Common myeloid progenitor, CD34-positive (primary cell): ENCODE measurements around the gene CCSER2.

Experiments
- CTCF ChIA-PET: fragments of 350-600 bp; sonication (Branson Sonifier 250); formaldehyde crosslinking; loops from one replicate; lab custom pipeline; 2021; ENCODE audit warnings: antibody characterized with exemption; lab: Charles Lee
- POLR2A ChIA-PET: fragments of 350-600 bp; sonication (Branson Sonifier 250); formaldehyde crosslinking; loops from one replicate; lab custom pipeline; 2021; ENCODE audit warnings: antibody characterized with exemption; lab: Charles Lee
- DNase-seq, 3 donors: peaks; one replicate each; pipeline versions ENCODE4 v3.0.0 to v3.0.0-alpha.2; 2013
- H3K27ac ChIP-seq, 2 experiments: 1 replicate in 1 of 2; 2 replicates in 1 of 2; pipeline ENCODE4 v1.7.0; 2013; ENCODE audit warnings: inconsistent platforms in 2 of 2, low read length in 2 of 2, mild to moderate bottlenecking in 2 of 2, low read depth in 1 of 2, moderate library complexity in 1 of 2; ENCODE audit not compliant: severe bottlenecking in 2 of 2, insufficient read depth in 1 of 2, poor library complexity in 1 of 2
- H3K27me3 ChIP-seq, 5 experiments: replicated peaks in 2 of 5; 1 replicate in 3 of 5; 2 replicates in 2 of 5; pipeline versions ENCODE4 v1.6.1 to v1.7.0; 2013; ENCODE audit warnings: low read length in 4 of 5, mild to moderate bottlenecking in 2 of 5, moderate library complexity in 2 of 5, inconsistent platforms in 1 of 5; ENCODE audit not compliant: insufficient read depth in 5 of 5, control insufficient read depth in 4 of 5
- H3K36me3 ChIP-seq, 4 experiments: 1 replicate in 2 of 4; 2 replicates in 2 of 4; pipeline versions ENCODE4 v1.6.1 to v1.7.0; 2013; ENCODE audit warnings: low read length in 3 of 4, control low read depth in 1 of 4, mild to moderate bottlenecking in 1 of 4; ENCODE audit not compliant: control insufficient read depth in 4 of 4, insufficient read depth in 4 of 4
- H3K4me1 ChIP-seq, 4 experiments: 1 replicate in 3 of 4; 2 replicates in 1 of 4; pipeline versions ENCODE4 v1.6.1 to v1.7.1; 2013; ENCODE audit warnings: low read length in 3 of 4, mild to moderate bottlenecking in 3 of 4, control low read depth in 1 of 4, inconsistent platforms in 1 of 4, moderate library complexity in 1 of 4; ENCODE audit not compliant: control insufficient read depth in 4 of 4, insufficient read depth in 4 of 4; ENCODE audit errors: control extremely low read depth in 1 of 4
- H3K4me3 ChIP-seq, 7 experiments: 1 replicate in 4 of 7; 2 replicates in 3 of 7; pipeline versions ENCODE4 v1.5.1 to v1.7.0; 2013; ENCODE audit warnings: mild to moderate bottlenecking in 7 of 7, low read length in 6 of 7, moderate library complexity in 6 of 7, inconsistent platforms in 2 of 7, low read depth in 2 of 7, control low read depth in 1 of 7; ENCODE audit not compliant: insufficient read depth in 4 of 7, control insufficient read depth in 1 of 7; ENCODE audit errors: extremely low read depth in 1 of 7
- H3K9me3 ChIP-seq, 5 experiments: 1 replicate in 4 of 5; 2 replicates in 1 of 5; pipeline versions ENCODE4 v1.6.1 to v1.7.1; 2013; ENCODE audit warnings: low read length in 4 of 5, mild to moderate bottlenecking in 2 of 5, inconsistent platforms in 1 of 5, low read depth in 1 of 5, moderate library complexity in 1 of 5; ENCODE audit not compliant: control insufficient read depth in 4 of 5, insufficient read depth in 2 of 5; ENCODE audit errors: control extremely low read depth in 1 of 5
- WGBS: methylation state at CpG from one replicate; pipeline ENCODE4 v1.1.5; 2013; ENCODE audit not compliant: insufficient coverage; 5-methylcytosine and 5-hydroxymethylcytosine counted together

CCSER2 gene

GRCh38 chr10:84336406-84337090 is 8.2 kb downstream of the CCSER2 start:
- Histone ChIP-seq H3K27ac (no peak overlapping the region), H3K27me3 (no peaks in the 10 kb centered on the region), H3K9me3 (no peaks in the 10 kb centered on the region), H3K4me3 (no peak overlapping the region), H3K4me1 (peaks cover 0 to 20% (median 3%) of the 10 kb centered on the region in 4 experiments), H3K36me3 (no peaks in the 10 kb centered on the region)
- ChIA-PET CTCF (interaction anchor here (0.7 to 3.3 kb wide), 5 partner anchors 14 to 201 kb away, joined by 3 to 12 read pairs (median 8); no protein-coding TSS in a partner anchor), POLR2A (no interaction called here)
- 99% methylated on average over 5 of the region's 5 CpGs for WGBS
- DNase-seq = no peak

- Histone ChIP-seq H3K4me1 (peaks cover 0 to 20% (median 3%) of the 10 kb centered on the region in 4 experiments), H3K4me3 (no peak overlapping the region), H3K36me3 (no peaks in the 10 kb centered on the region), H3K27ac (no peak overlapping the region), H3K9me3 (no peaks in the 10 kb centered on the region), H3K27me3 (no peaks in the 10 kb centered on the region)
- 100% methylated on average over 3 of the region's 3 CpGs for WGBS
- CTCF ChIA-PET = interaction anchor here (1.6 to 3.3 kb wide), 2 partner anchors 14 to 200 kb away, joined by 8 to 12 read pairs; no protein-coding TSS in a partner anchor
- POLR2A ChIA-PET = no interaction called here
- no peak for DNase-seq
Observed at GRCh38 chr10:84337199-84337598, 8.8 kb downstream of the CCSER2 start.

- Histone ChIP-seq H3K27ac (no peak overlapping the region), H3K4me1 (peaks cover 0 to 17% (median under 1%) of the 10 kb centered on the region in 4 experiments), H3K9me3 (no peaks in the 10 kb centered on the region), H3K36me3 (no peaks in the 10 kb centered on the region), H3K27me3 (no peaks in the 10 kb centered on the region), H3K4me3 (no peak overlapping the region)
- CTCF ChIA-PET = interaction anchor here (2.0 kb wide), 1 partner anchor 13 kb away, joined by 5 read pairs; no protein-coding TSS in a partner anchor
- no peak for DNase-seq
- WGBS = 100% methylated on average over 1 of the region's 1 CpG
- POLR2A ChIA-PET = no interaction called here
Observed at GRCh38 chr10:84339025-84339424, 10.6 kb downstream of the CCSER2 start.

- no peak for DNase-seq
- peaks cover 0 to 12% (median under 1%) of the 10 kb centered on the region in 4 experiments for H3K4me1 ChIP-seq
- WGBS = no CpG with 5 or more reads among the region's 3 CpGs
- ChIA-PET CTCF (interaction anchor here (2.0 kb wide), 1 partner anchor 12 kb away, joined by 5 read pairs; no protein-coding TSS in a partner anchor), POLR2A (no interaction called here)
- H3K27ac ChIP-seq = no peak overlapping the region
- H3K4me3 ChIP-seq = no peak overlapping the region
- H3K36me3 ChIP-seq = no peaks in the 10 kb centered on the region
- H3K27me3 ChIP-seq = no peaks in the 10 kb centered on the region
- H3K9me3 ChIP-seq = no peaks in the 10 kb centered on the region
Observed at GRCh38 chr10:84340187-84340586, 11.8 kb downstream of the CCSER2 start.

GRCh38 chr10:84340632-84341537 is 12.5 kb downstream of the CCSER2 start:
- ChIA-PET CTCF (interaction anchor here (1.1 to 2.0 kb wide), 4 partner anchors 10 to 76 kb away, joined by 3 to 11 read pairs (median 5); no protein-coding TSS in a partner anchor), POLR2A (no interaction called here)
- Histone ChIP-seq H3K36me3 (no peaks in the 10 kb centered on the region), H3K4me1 (peaks cover 0 to 8% (median under 1%) of the 10 kb centered on the region in 4 experiments), H3K27ac (no peak overlapping the region), H3K27me3 (no peaks in the 10 kb centered on the region), H3K4me3 (no peak overlapping the region), H3K9me3 (no peaks in the 10 kb centered on the region)
- WGBS = 75% methylated on average over 5 of the region's 9 CpGs
- no peak for DNase-seq

- H3K27me3 ChIP-seq = no peaks in the 10 kb centered on the region
- no peak overlapping the region for H3K27ac ChIP-seq
- no peak overlapping the region for H3K4me3 ChIP-seq
- peaks cover 0 to 5% (median under 1%) of the 10 kb centered on the region in 4 experiments for H3K4me1 ChIP-seq
- no peaks in the 10 kb centered on the region for H3K36me3 ChIP-seq
- no peak for DNase-seq
- ChIA-PET CTCF (interaction anchor here (0.7 to 1.9 kb wide), 4 partner anchors 10 to 77 kb away, joined by 3 to 11 read pairs (median 5); no protein-coding TSS in a partner anchor), POLR2A (no interaction called here)
- H3K9me3 ChIP-seq = no peaks in the 10 kb centered on the region
- 100% methylated on average over 1 of the region's 1 CpG for WGBS
Observed at GRCh38 chr10:84341538-84341856, 13.1 kb downstream of the CCSER2 start.
